Measurements from ENCODE around the gene FCER2. TPM values are rescaled to one million over a fixed set of nuclear protein-coding genes. Genes with fewer than 3 reads are reported as not detected.

FCER2 gene
- total RNA-seq, 1 experiment from 2014 or later: not detected

- H3K4me3 ChIP-seq: no peak overlapping the region
- no peaks in the 10 kb centered on the region; the same call in 1 of the 2 replicates for H3K9me3 ChIP-seq (replicated peaks)
- H3K27ac ChIP-seq: no peak overlapping the region
- no peaks in the 10 kb centered on the region for H3K36me3 ChIP-seq
- H3K27me3 ChIP-seq (replicated peaks): peaks cover 18% of the 10 kb centered on the region
- no peak for DNase-seq (ENCODE audit: low read depth in 1 of 2, low spot score in 2 of 2)
- H3K4me1 ChIP-seq (replicated peaks): no peaks in the 10 kb centered on the region
Measured at GRCh38 chr19:7670150-7670783, 31.7 kb downstream of the FCER2 start.

- no peak for DNase-seq (ENCODE audit: low read depth in 1 of 2, low spot score in 2 of 2)
- Histone ChIP-seq H3K27ac (no peak overlapping the region), H3K4me3 (no peak overlapping the region), H3K27me3 (replicated peaks) (peaks cover 24% of the 10 kb centered on the region), H3K4me1 (replicated peaks) (no peaks in the 10 kb centered on the region), H3K36me3 (no peaks in the 10 kb centered on the region), H3K9me3 (replicated peaks) (no peaks in the 10 kb centered on the region; the same call in 1 of the 2 replicates)
Measured at GRCh38 chr19:7669641-7670040, 32.3 kb downstream of the FCER2 start.

GRCh38 chr19:7668842-7669241 is 33.1 kb downstream of the FCER2 start, which contains the start of gene RETN:
Gene RETN (plus strand): TSS chr19:7669049. CDS start chr19:7669327, 278 bp downstream.
- Histone ChIP-seq H3K4me3 (no peak within 1 kb of the TSS), H3K9me3 (replicated peaks) (no peaks in the 10 kb centered on the region; the same call in 1 of the 2 replicates), H3K27ac (no peak within 1 kb of the TSS), H3K27me3 (replicated peaks) (peaks cover 26% of the 10 kb centered on the region), H3K36me3 (no peaks in the 10 kb centered on the region), H3K4me1 (replicated peaks) (no peaks in the 10 kb centered on the region)
- no peak for DNase-seq (ENCODE audit: low read depth in 1 of 2, low spot score in 2 of 2)

GRCh38 chr19:7665076-7665475 is 36.9 kb downstream of the FCER2 start:
- Histone ChIP-seq H3K27me3 (replicated peaks) (peaks cover 21% of the 10 kb centered on the region), H3K4me3 (no peak overlapping the region), H3K9me3 (replicated peaks) (no peaks in the 10 kb centered on the region), H3K36me3 (no peaks in the 10 kb centered on the region), H3K4me1 (replicated peaks) (no peaks in the 10 kb centered on the region), H3K27ac (no peak overlapping the region)
- DNase-seq (ENCODE audit: low read depth in 1 of 2, low spot score in 2 of 2): no peak

- Histone ChIP-seq H3K4me1 (replicated peaks) (no peaks in the 10 kb centered on the region), H3K9me3 (replicated peaks) (no peaks in the 10 kb centered on the region), H3K27ac (no peak overlapping the region), H3K4me3 (no peak overlapping the region), H3K27me3 (replicated peaks) (peaks cover 25% of the 10 kb centered on the region), H3K36me3 (no peaks in the 10 kb centered on the region)
- no peak for DNase-seq (ENCODE audit: low read depth in 1 of 2, low spot score in 2 of 2)
Measured at GRCh38 chr19:7663706-7664105, 38.2 kb downstream of the FCER2 start.

- DNase-seq (ENCODE audit: low read depth in 1 of 2, low spot score in 2 of 2): no peak
- peaks cover 34% of the 10 kb centered on the region for H3K27me3 ChIP-seq (replicated peaks)
- no peaks in the 10 kb centered on the region for H3K36me3 ChIP-seq
- no peak overlapping the region for H3K27ac ChIP-seq
- H3K4me3 ChIP-seq: no peak overlapping the region
- H3K9me3 ChIP-seq (replicated peaks): no peaks in the 10 kb centered on the region
- H3K4me1 ChIP-seq (replicated peaks): no peaks in the 10 kb centered on the region
Measured at GRCh38 chr19:7662657-7663056, 39.3 kb downstream of the FCER2 start.

GRCh38 chr19:7661744-7662538 is 40.0 kb downstream of the FCER2 start:
- H3K4me3 ChIP-seq: no peak overlapping the region
- no peak for DNase-seq (ENCODE audit: low read depth in 1 of 2, low spot score in 2 of 2)
- no peaks in the 10 kb centered on the region for H3K9me3 ChIP-seq (replicated peaks)
- no peak overlapping the region for H3K27ac ChIP-seq
- H3K4me1 ChIP-seq (replicated peaks): no peaks in the 10 kb centered on the region
- no peaks in the 10 kb centered on the region for H3K36me3 ChIP-seq
- H3K27me3 ChIP-seq (replicated peaks): peaks cover 35% of the 10 kb centered on the region

GRCh38 chr19:7658219-7658686 is 43.7 kb downstream of the FCER2 start:
- no peak for DNase-seq (ENCODE audit: low read depth in 1 of 2, low spot score in 2 of 2)
- Histone ChIP-seq H3K4me3 (no peak overlapping the region), H3K27me3 (replicated peaks) (peaks cover 27% of the 10 kb centered on the region), H3K36me3 (no peaks in the 10 kb centered on the region), H3K9me3 (replicated peaks) (no peaks in the 10 kb centered on the region), H3K27ac (no peak overlapping the region), H3K4me1 (replicated peaks) (no peaks in the 10 kb centered on the region)

- H3K9me3 ChIP-seq (replicated peaks): no peaks in the 10 kb centered on the region
- peaks cover 25% of the 10 kb centered on the region for H3K27me3 ChIP-seq (replicated peaks)
- H3K36me3 ChIP-seq: no peaks in the 10 kb centered on the region
- H3K4me3 ChIP-seq: no peak overlapping the region
- DNase-seq (ENCODE audit: low read depth in 1 of 2, low spot score in 2 of 2): no peak
- no peak overlapping the region for H3K27ac ChIP-seq
- H3K4me1 ChIP-seq (replicated peaks): peaks cover 1% of the 10 kb centered on the region; the same call in 1 of the 2 replicates
Measured at GRCh38 chr19:7657131-7657751, 44.7 kb downstream of the FCER2 start.

- no peak for DNase-seq (ENCODE audit: low read depth in 1 of 2, low spot score in 2 of 2)
Measured at GRCh38 chr19:7655581-7655980, 46.4 kb downstream of the FCER2 start.

GRCh38 chr19:7654401-7654800 is 47.5 kb downstream of the FCER2 start:
- DNase-seq (ENCODE audit: low read depth in 1 of 2, low spot score in 2 of 2): no peak

More at GRCh38 chr19:7655581-7655980, 46.4 kb downstream of the FCER2 start:
- Histone ChIP-seq H3K36me3 (no peaks in the 10 kb centered on the region), H3K27me3 (replicated peaks) (peaks cover 31% of the 10 kb centered on the region), H3K4me1 (replicated peaks) (peaks cover 3% of the 10 kb centered on the region; the same call in 1 of the 2 replicates), H3K27ac (no peak overlapping the region), H3K4me3 (no peak overlapping the region), H3K9me3 (replicated peaks) (no peaks in the 10 kb centered on the region)

GRCh38 chr19:7652061-7652641 is 49.8 kb downstream of the FCER2 start:
- Histone ChIP-seq H3K27ac (no peak overlapping the region), H3K4me3 (no peak overlapping the region), H3K27me3 (replicated peaks) (peaks cover 18% of the 10 kb centered on the region), H3K4me1 (replicated peaks) (peaks cover 3% of the 10 kb centered on the region; the same call in 1 of the 2 replicates), H3K36me3 (no peaks in the 10 kb centered on the region), H3K9me3 (replicated peaks) (no peaks in the 10 kb centered on the region)
- DNase-seq (ENCODE audit: low read depth in 1 of 2, low spot score in 2 of 2): peak; percentile 56 to 63

More at GRCh38 chr19:7654401-7654800, 47.5 kb downstream of the FCER2 start:
- Histone ChIP-seq H3K27me3 (replicated peaks) (peaks cover 23% of the 10 kb centered on the region), H3K4me3 (no peak overlapping the region), H3K36me3 (no peaks in the 10 kb centered on the region), H3K27ac (no peak overlapping the region), H3K9me3 (replicated peaks) (no peaks in the 10 kb centered on the region), H3K4me1 (replicated peaks) (peaks cover 3% of the 10 kb centered on the region; the same call in 1 of the 2 replicates)

GRCh38 chr19:7650148-7650547 is 51.8 kb downstream of the FCER2 start:
- H3K27ac ChIP-seq: no peak overlapping the region
- H3K36me3 ChIP-seq: no peaks in the 10 kb centered on the region
- no peaks in the 10 kb centered on the region for H3K9me3 ChIP-seq (replicated peaks)
- peaks cover 3% of the 10 kb centered on the region; the same call in 1 of the 2 replicates for H3K4me1 ChIP-seq (replicated peaks)
- H3K4me3 ChIP-seq: no peak overlapping the region
- H3K27me3 ChIP-seq (replicated peaks): peaks cover 24% of the 10 kb centered on the region
- no peak for DNase-seq (ENCODE audit: low read depth in 1 of 2, low spot score in 2 of 2)
